HG03432 (cell line): ENCODE data around the gene ACACA.
"Not testable (repeated sequence)": the region's sequence is repeated elsewhere in the genome, so short reads cannot be mapped to it uniquely, and the experiment has no call there.

Source experiments
- ATAC-seq: cut with Tn5 transposase; IDR thresholded peaks from one replicate; pipeline ENCODE4 v1.9.1; 2021; ENCODE audit warnings: mild to moderate bottlenecking, moderate library complexity; ENCODE audit not compliant: unreplicated experiment

ACACA gene

GRCh38 chr17:37406635-37407461, at the start of gene ACACA, which contains the start of gene TADA2A:
TSS of gene ACACA (minus strand) at chr17:37406836. CDS start at chr17:37406299, 537 bp downstream.
TSS of gene TADA2A (plus strand) at chr17:37406886. CDS start at chr17:37411366, 4,480 bp downstream.
- ATAC-seq, result peak; percentile 82

GRCh38 chr17:37450112-37450511, 43.5 kb upstream of the ACACA start:
- no peak for ATAC-seq

- no peak for ATAC-seq
These were observed 41.0 kb upstream of the ACACA start for GRCh38 chr17:37447641-37448040.

- ATAC-seq, result no peak
These were observed 39.4 kb upstream of the ACACA start for GRCh38 chr17:37446027-37446426.

- ATAC-seq, result not testable (repeated sequence)
These were observed 34.9 kb upstream of the ACACA start for GRCh38 chr17:37441369-37442014.

GRCh38 chr17:37440424-37440823, 33.8 kb upstream of the ACACA start:
- ATAC-seq, result no peak

- no peak for ATAC-seq
These were observed 31.5 kb upstream of the ACACA start for GRCh38 chr17:37438141-37438540.

GRCh38 chr17:37432671-37433070, 26.0 kb upstream of the ACACA start:
- ATAC-seq, result no peak

- no peak for ATAC-seq
These were observed 23.5 kb upstream of the ACACA start for GRCh38 chr17:37430051-37430627.

GRCh38 chr17:37429453-37429852, 22.8 kb upstream of the ACACA start:
- no peak for ATAC-seq

GRCh38 chr17:37429039-37429438, 22.4 kb upstream of the ACACA start:
- no peak for ATAC-seq

- no peak for ATAC-seq
These were observed 18.6 kb upstream of the ACACA start for GRCh38 chr17:37425268-37425667.

- ATAC-seq, result no peak
These were observed 16.5 kb upstream of the ACACA start for GRCh38 chr17:37422971-37423625.

- ATAC-seq, result no peak
These were observed 11.2 kb upstream of the ACACA start for GRCh38 chr17:37417852-37418251.

GRCh38 chr17:37413875-37414519, 7.4 kb upstream of the ACACA start:
- ATAC-seq, result no peak

- no peak for ATAC-seq
These were observed 3.7 kb upstream of the ACACA start for GRCh38 chr17:37410357-37410756.

- ATAC-seq, result not testable (repeated sequence)
These were observed 1.5 kb upstream of the ACACA start for GRCh38 chr17:37408145-37408479.

GRCh38 chr17:37405955-37406634, 541 bp downstream of the ACACA start:
- peak; percentile 46 for ATAC-seq

- ATAC-seq, result not testable (repeated sequence)
These were observed 1.1 kb downstream of the ACACA start for GRCh38 chr17:37405522-37405921.

GRCh38 chr17:37400505-37400904, 6.1 kb downstream of the ACACA start:
- ATAC-seq, result no peak
